NCI-H2081 treated with DMSO at 0.1 percent for 48 hours (cell line): ENCODE data around the gene HLX.

Experiments
- DNase-seq: peaks from one replicate; lab custom pipeline; 2025; lab: John Stamatoyannopoulos, UW

The HLX gene

GRCh38 chr1:220896092-220896491 lies 16.8 kb downstream of the HLX start:
- DNase-seq: no peak

- DNase-seq: no peak
Observed at GRCh38 chr1:220900842-220901241, 21.6 kb downstream of the HLX start.

- DNase-seq: no peak
Observed at GRCh38 chr1:220901881-220902280, 22.6 kb downstream of the HLX start.

- no peak for DNase-seq
Observed at GRCh38 chr1:220902916-220903315, 23.7 kb downstream of the HLX start.

GRCh38 chr1:220904876-220905275 lies 25.6 kb downstream of the HLX start:
- no peak for DNase-seq

GRCh38 chr1:220905650-220906560 lies 26.7 kb downstream of the HLX start:
- DNase-seq: no peak

GRCh38 chr1:220906561-220907334 lies 27.5 kb downstream of the HLX start:
- DNase-seq: no peak

GRCh38 chr1:220908757-220909156 lies 29.5 kb downstream of the HLX start:
- DNase-seq: no peak

- DNase-seq: no peak
Observed at GRCh38 chr1:220910021-220910420, 30.8 kb downstream of the HLX start.

- no peak for DNase-seq
Observed at GRCh38 chr1:220914283-220915116, 35.3 kb downstream of the HLX start.

GRCh38 chr1:220915117-220915440 lies 35.8 kb downstream of the HLX start:
- no peak for DNase-seq

- no peak for DNase-seq
Observed at GRCh38 chr1:220915954-220916353, 36.7 kb downstream of the HLX start.

- DNase-seq: no peak
Observed at GRCh38 chr1:220917101-220917500, 37.9 kb downstream of the HLX start.

GRCh38 chr1:220917535-220918209 lies 38.4 kb downstream of the HLX start:
- no peak for DNase-seq

GRCh38 chr1:220918285-220918951 lies 39.2 kb downstream of the HLX start:
- DNase-seq: no peak

GRCh38 chr1:220920967-220921366 lies 41.7 kb downstream of the HLX start:
- no peak for DNase-seq

- DNase-seq: no peak
Observed at GRCh38 chr1:220921498-220921897, 42.3 kb downstream of the HLX start.

- DNase-seq: no peak
Observed at GRCh38 chr1:220921971-220922635, 42.9 kb downstream of the HLX start.

- no peak for DNase-seq
Observed at GRCh38 chr1:220922951-220923350, 43.7 kb downstream of the HLX start.

- no peak for DNase-seq
Observed at GRCh38 chr1:220924331-220924970, 45.2 kb downstream of the HLX start.
